Type B pancreatic cell (in vitro differentiated cells): ENCODE results near the gene TBC1D10B. TPM values are rescaled to one million over a fixed set of nuclear protein-coding genes. Genes with fewer than 3 reads are reported as not detected.

ENCODE experiments used
- DNase-seq: peaks from one replicate; pipeline ENCODE4 v3.0.0; 2021; ENCODE audit warnings: mixed read lengths; ENCODE audit not compliant: unreplicated experiment; ENCODE audit errors: extremely low spot score
- H3K27ac Mint-ChIP-seq: 2 replicates; pipeline ENCODE4 v1.8.0; 2021; ENCODE audit warnings: mild to moderate bottlenecking, mixed read lengths
- H3K27me3 Mint-ChIP-seq: 2 replicates; pipeline ENCODE4 v1.8.0; 2021; ENCODE audit warnings: mixed read lengths
- H3K36me3 Mint-ChIP-seq: 2 replicates; pipeline ENCODE4 v1.8.0; 2021; ENCODE audit warnings: mixed read lengths
- H3K4me1 Mint-ChIP-seq: one replicate; pipeline ENCODE4 v1.8.0; 2021; ENCODE audit warnings: mixed read lengths; ENCODE audit not compliant: unreplicated experiment
- H3K4me3 Mint-ChIP-seq: 2 replicates; pipeline ENCODE4 v1.8.0; 2021; ENCODE audit warnings: mild to moderate bottlenecking, mixed read lengths
- H3K9me3 Mint-ChIP-seq: 2 replicates; pipeline ENCODE4 v1.8.0; 2021; ENCODE audit warnings: mixed read lengths
- total RNA-seq: library from RNA; stranded (reverse); gene quantifications from 2 replicates; pipeline ENCODE4 v1.2.1, GENCODE V29; 2021; ENCODE audit warnings: low replicate concordance
- TF ChIP-seq, protein P1 (sequence below): fragments of 200-600 bp; sonication (generic); conservative IDR thresholded peaks from 2 replicates; pipeline ENCODE4 v1.5.0; 2021; ENCODE audit warnings: antibody characterized with exemption, mild to moderate bottlenecking

Gene TBC1D10B
- total RNA-seq, 1 donor from 2014 or later = 46.8 TPM

DNA sequence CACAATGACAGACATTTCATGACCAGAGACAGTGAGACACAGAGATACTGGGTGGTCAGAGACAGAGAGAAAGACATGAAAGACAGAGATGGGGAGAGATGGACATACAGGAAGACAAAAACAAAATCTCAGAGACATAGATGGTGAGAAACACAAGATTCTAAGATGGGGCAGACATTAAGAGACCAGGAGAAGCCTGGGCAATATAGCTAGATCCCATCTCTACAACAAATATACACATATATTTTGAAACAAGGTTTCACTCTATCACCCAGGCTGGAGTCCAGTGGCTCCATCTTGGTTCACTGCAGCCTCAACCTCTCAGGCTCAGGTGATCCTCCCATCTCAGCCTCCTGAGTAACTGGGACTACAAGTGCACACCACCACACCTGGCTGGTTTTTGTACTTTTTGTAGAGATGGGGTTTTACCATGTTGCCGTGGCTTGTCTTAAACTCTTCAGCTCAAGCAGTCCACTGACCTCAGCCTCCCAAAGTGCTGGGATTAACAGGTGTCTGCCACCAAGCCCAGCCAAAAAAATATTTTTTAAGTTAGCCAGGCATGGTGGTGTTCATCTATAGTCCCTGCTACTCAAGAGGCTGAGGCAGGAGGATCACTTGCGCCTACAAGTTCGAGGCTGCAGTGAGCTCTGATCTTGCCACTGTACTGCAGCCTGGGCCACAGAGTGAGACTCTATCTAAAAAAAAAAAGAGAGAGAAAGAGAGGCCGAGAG is 9.9 kb upstream of the TBC1D10B start:
- no peak for DNase-seq
- no peaks in the 10 kb centered on the region for H3K9me3 Mint-ChIP-seq
- TF ChIP-seq, protein P1, sequence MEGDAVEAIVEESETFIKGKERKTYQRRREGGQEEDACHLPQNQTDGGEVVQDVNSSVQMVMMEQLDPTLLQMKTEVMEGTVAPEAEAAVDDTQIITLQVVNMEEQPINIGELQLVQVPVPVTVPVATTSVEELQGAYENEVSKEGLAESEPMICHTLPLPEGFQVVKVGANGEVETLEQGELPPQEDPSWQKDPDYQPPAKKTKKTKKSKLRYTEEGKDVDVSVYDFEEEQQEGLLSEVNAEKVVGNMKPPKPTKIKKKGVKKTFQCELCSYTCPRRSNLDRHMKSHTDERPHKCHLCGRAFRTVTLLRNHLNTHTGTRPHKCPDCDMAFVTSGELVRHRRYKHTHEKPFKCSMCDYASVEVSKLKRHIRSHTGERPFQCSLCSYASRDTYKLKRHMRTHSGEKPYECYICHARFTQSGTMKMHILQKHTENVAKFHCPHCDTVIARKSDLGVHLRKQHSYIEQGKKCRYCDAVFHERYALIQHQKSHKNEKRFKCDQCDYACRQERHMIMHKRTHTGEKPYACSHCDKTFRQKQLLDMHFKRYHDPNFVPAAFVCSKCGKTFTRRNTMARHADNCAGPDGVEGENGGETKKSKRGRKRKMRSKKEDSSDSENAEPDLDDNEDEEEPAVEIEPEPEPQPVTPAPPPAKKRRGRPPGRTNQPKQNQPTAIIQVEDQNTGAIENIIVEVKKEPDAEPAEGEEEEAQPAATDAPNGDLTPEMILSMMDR = no peak
- no peaks in the 10 kb centered on the region for H3K27me3 Mint-ChIP-seq
- peak overlapping the region; percentile 98 for H3K4me3 Mint-ChIP-seq
- H3K4me1 Mint-ChIP-seq = peaks cover 17% of the 10 kb centered on the region
- peaks cover 3% of the 10 kb centered on the region for H3K36me3 Mint-ChIP-seq
- H3K27ac Mint-ChIP-seq = peak overlapping the region; percentile 41

DNA sequence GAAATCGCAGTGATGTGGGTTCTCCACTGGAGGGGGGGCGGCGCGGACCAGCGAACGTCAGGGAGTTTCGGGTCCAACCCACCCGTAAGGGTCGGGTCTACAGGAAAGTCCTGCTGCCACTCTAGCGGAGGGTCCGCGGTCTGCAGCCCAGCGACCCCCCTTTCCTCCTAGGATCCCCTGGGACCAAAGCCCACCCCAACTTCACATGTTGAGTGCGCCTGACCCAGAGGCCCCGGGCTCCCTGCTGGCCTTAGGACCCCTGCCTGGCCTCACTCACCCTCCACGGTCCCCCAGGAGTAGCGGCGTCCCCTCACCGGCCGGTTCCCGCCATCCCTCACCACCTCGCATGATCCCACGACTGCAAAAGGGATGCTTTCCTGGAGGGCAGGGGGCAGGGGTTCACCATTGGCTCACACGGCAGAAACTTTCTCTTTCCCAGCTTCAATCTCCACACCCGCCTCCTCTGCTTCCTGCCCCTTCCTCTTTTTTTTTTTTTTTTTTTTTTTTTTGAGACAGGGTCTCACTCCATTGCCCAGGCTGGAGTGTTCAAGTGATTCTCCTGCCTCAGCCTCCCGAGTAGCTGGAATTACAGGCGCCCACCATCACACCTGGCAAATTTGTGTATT is 9.0 kb upstream of the TBC1D10B start:
- Mint-ChIP-seq H3K4me1 (peaks cover 17% of the 10 kb centered on the region), H3K9me3 (no peaks in the 10 kb centered on the region), H3K4me3 (peak overlapping the region; percentile 98), H3K27me3 (no peaks in the 10 kb centered on the region), H3K36me3 (peaks cover 3% of the 10 kb centered on the region), H3K27ac (peak overlapping the region; percentile 100)
- TF ChIP-seq, protein P1 = no peak
- no peak for DNase-seq

DNA sequence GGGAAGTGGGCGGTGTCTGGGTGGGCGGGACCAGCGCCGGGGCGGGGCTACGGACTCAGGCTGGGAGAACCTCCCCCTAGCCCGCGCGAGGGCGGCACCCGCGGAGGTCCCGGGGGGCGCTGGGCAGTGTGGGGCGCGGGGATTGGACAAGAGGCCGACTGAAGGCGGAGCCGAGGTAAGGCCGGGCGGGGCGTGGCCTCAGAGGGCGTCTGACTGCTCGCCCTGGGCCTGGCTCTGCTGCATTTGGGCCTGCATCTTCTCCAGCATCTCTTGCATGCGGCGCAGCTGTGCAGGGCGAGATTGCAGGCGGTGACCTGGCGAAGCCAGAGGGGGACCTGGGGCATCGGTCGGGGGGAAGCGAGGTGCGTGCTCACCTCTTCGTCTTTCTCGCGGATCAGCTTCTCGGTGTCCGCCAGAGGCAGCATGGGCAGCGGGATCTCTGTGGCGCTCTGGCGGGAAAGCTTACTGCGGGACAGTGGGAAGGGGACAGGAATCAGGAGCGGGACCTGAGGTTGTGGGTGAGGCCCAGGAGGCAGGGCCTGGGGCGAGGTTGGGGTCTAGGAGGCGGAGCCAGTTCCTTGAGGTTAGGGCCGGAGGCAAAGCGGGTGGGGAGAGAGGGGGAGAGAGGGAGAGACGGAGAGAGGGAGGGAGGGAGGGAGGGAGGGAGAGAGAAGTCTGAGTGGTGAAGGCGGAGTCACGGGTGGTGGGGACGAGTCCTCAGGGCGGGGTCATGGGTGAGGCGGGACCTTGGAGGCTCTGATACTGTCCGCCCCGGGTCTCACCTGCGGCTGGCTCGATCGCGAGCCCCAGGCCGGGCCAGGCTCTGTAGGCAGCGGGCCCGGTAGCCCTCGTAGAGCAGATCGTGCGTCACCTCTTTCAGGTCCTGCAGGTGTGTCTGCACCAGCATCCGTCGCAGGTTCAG is 8.2 kb upstream of the TBC1D10B start:
- Mint-ChIP-seq H3K4me1 (peaks cover 17% of the 10 kb centered on the region), H3K9me3 (no peaks in the 10 kb centered on the region), H3K27ac (peak overlapping the region; percentile 100), H3K27me3 (no peaks in the 10 kb centered on the region), H3K36me3 (peaks cover 3% of the 10 kb centered on the region), H3K4me3 (peak overlapping the region; percentile 98)
- DNase-seq = peak; percentile 100
- TF ChIP-seq, protein P1 = peak; percentile 27

DNA sequence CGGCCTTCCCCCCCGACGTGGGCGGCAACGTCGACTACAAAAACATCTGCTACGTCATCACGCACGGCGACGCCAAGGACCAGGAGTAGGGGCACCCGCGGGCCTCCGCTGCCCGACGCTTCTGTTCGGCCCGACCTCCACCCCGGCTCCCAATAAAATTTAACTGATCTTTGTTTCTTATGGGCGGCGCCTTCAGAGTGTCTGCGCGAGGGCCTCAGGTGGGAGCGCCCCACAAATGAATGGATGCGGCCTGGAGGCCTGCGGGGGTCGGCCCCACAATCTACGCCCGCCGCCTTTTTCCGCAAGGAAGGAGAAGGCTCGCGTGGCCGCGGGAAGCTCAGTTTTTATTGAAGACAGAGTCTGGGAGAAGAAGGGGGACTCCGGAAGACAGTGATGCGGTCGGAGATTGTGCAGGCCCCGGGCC is 7.5 kb upstream of the TBC1D10B start:
- no peaks in the 10 kb centered on the region for H3K9me3 Mint-ChIP-seq
- peak; percentile 91 for DNase-seq
- peaks cover 3% of the 10 kb centered on the region for H3K36me3 Mint-ChIP-seq
- peak overlapping the region; percentile 98 for H3K4me3 Mint-ChIP-seq
- peaks cover 17% of the 10 kb centered on the region for H3K4me1 Mint-ChIP-seq
- peak overlapping the region; percentile 100 for H3K27ac Mint-ChIP-seq
- no peaks in the 10 kb centered on the region for H3K27me3 Mint-ChIP-seq
- TF ChIP-seq, protein P1 = no peak

DNA sequence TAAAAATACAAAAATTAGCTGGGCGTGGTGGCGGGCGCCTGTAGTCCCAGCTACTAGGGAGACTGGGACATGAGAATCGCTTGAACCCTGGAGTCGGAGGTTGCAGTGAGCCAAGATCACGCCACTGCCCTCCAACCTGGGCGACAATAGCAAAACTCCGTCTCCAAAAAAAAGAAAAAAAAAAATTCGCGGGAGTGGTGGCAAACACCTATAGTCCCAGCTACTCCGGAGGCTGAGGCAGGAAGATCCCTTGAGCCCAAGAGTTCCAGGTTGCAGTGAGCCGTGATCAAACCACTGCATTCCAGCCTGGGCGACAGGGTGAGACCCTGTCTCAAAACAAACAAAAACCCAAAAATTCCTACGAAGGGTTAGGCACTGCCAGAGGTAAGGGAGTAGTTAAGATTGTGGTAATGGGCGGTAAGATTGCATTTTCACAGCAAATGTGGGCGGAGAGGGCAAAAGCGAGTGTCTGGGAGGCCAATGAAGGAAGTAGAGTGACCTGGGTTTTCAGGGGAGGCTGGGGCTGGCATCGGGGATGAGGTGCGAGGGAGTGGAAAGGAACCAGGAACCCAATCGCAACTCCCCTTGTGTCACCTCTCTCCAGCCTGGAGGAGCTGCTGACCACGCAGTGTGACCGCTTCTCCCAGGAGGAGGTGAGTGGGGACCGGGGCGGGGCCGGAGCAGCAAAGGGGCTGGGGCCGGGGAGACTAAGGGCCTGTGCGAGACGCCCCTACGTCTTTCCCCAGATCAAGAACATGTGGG is 6.9 kb upstream of the TBC1D10B start:
- DNase-seq = no peak
- H3K27ac Mint-ChIP-seq = peak overlapping the region; percentile 100
- no peaks in the 10 kb centered on the region for H3K27me3 Mint-ChIP-seq
- peak overlapping the region; percentile 98 for H3K4me3 Mint-ChIP-seq
- peaks cover 17% of the 10 kb centered on the region for H3K4me1 Mint-ChIP-seq
- peaks cover 3% of the 10 kb centered on the region for H3K36me3 Mint-ChIP-seq
- no peaks in the 10 kb centered on the region for H3K9me3 Mint-ChIP-seq
- TF ChIP-seq, protein P1 = no peak
